Measurements from ENCODE around the gene SIRPA. TPM values are rescaled to one million over a fixed set of nuclear protein-coding genes. Genes with fewer than 3 reads are reported as not detected.

Gene SIRPA
- total and polyA plus RNA-seq, 10 of the 15 experiments (the other 5 are each of a cell fraction or from before 2014, with no cell fraction given) = 1.7 to 13.2 (median 5.0) TPM

GRCh38 chr20:1861996-1862662 is 33.1 kb upstream of the SIRPA start:
- Histone ChIP-seq H3K9ac (ENCODE audit: control insufficient read depth, insufficient read depth, low read length) (no peak overlapping the region), H4K20me1 (ENCODE audit: control insufficient read depth, insufficient read depth) (no peaks in the 10 kb centered on the region), H3K79me2 (ENCODE audit: control insufficient read depth, insufficient read depth, low read length) (no peaks in the 10 kb centered on the region), H3K4me3 (no peak overlapping the region), H3K9me3 (replicated peaks; ENCODE audit: control insufficient read depth, insufficient read depth, low read length) (no peaks in the 10 kb centered on the region), H3K4me1 (ENCODE audit: control insufficient read depth, insufficient read depth, low read length) (peaks cover 4% of the 10 kb centered on the region), H3K27me3 (replicated peaks in 1 of 2; ENCODE audit: control insufficient read depth in 2 of 2, insufficient read depth in 2 of 2, low read length in 1 of 2) (no peaks in the 10 kb centered on the region), H3K36me3 (ENCODE audit: control insufficient read depth in 2 of 2, insufficient read depth in 2 of 2, low read length in 1 of 2) (no peaks in the 10 kb centered on the region), H3K4me2 (ENCODE audit: control insufficient read depth, insufficient read depth) (no peak overlapping the region), H3K27ac (ENCODE audit: control insufficient read depth, insufficient read depth) (no peak overlapping the region), H2AFZ (ENCODE audit: control insufficient read depth, low read depth, low read length) (no peak overlapping the region)
- ATAC-seq (no peak), DNase-seq (ENCODE audit: low read depth, low spot score) (no peak), FAIRE-seq (no peak)
- in situ Hi-C loops (cut with MboI) = no loop called here
- 37% methylated on average over 8 of the region's 8 CpGs for WGBS (ENCODE audit: insufficient coverage, insufficient replicate concordance, low lambda C conversion rate, missing lambda C conversion rate)
- RAD21 ChIA-PET (ENCODE audit: unreplicated experiment) = no interaction called here
- CTCF ChIA-PET = interaction anchor here (1.4 kb wide), 1 partner anchor 85 kb away, joined by 4 read pairs; no protein-coding TSS in a partner anchor
- BruUV-seq (replicated peaks) = no TSS peak
- SMC1A ChIA-PET (ENCODE audit: uncharacterized antibody, unreplicated experiment) = no interaction called here
- intact Hi-C loops (cut with micrococcal nuclease; ENCODE audit: unreplicated experiment) = no loop called here
- POLR2A ChIA-PET = no interaction called here
- TF ChIP-seq PKNOX1 (IDR thresholded peaks at IDR 0.05) (peak; percentile 46), POLR2A (IDR thresholded peaks at IDR 0.05; ENCODE audit: low read depth, low read length) (no peak), GABPA (IDR thresholded peaks at IDR 0.05; ENCODE audit: low read depth) (no peak), CBX5 (IDR thresholded peaks at IDR 0.05; ENCODE audit: low read depth) (no peak)

GRCh38 chr20:1862663-1863053 is 32.5 kb upstream of the SIRPA start:
- Histone ChIP-seq H3K79me2 (ENCODE audit: control insufficient read depth, insufficient read depth, low read length) (no peaks in the 10 kb centered on the region), H3K4me1 (ENCODE audit: control insufficient read depth, insufficient read depth, low read length) (peaks cover 4% of the 10 kb centered on the region), H2AFZ (ENCODE audit: control insufficient read depth, low read depth, low read length) (no peak overlapping the region), H3K27me3 (replicated peaks in 1 of 2; ENCODE audit: control insufficient read depth in 2 of 2, insufficient read depth in 2 of 2, low read length in 1 of 2) (no peaks in the 10 kb centered on the region), H3K9ac (ENCODE audit: control insufficient read depth, insufficient read depth, low read length) (no peak overlapping the region), H3K36me3 (ENCODE audit: control insufficient read depth in 2 of 2, insufficient read depth in 2 of 2, low read length in 1 of 2) (no peaks in the 10 kb centered on the region), H3K9me3 (replicated peaks; ENCODE audit: control insufficient read depth, insufficient read depth, low read length) (no peaks in the 10 kb centered on the region), H4K20me1 (ENCODE audit: control insufficient read depth, insufficient read depth) (no peaks in the 10 kb centered on the region), H3K27ac (ENCODE audit: control insufficient read depth, insufficient read depth) (no peak overlapping the region), H3K4me2 (ENCODE audit: control insufficient read depth, insufficient read depth) (no peak overlapping the region), H3K4me3 (no peak overlapping the region)
- in situ Hi-C loops (cut with MboI) = no loop called here
- POLR2A ChIA-PET = no interaction called here
- BruUV-seq (replicated peaks) = no TSS peak
- no peak for FAIRE-seq
- intact Hi-C loops (cut with micrococcal nuclease; ENCODE audit: unreplicated experiment) = no loop called here
- WGBS (ENCODE audit: insufficient coverage, insufficient replicate concordance, low lambda C conversion rate, missing lambda C conversion rate) = 55% methylated on average over 4 of the region's 4 CpGs
- no peak for DNase-seq (ENCODE audit: low read depth, low spot score)
- CTCF ChIA-PET = no interaction called here
- SMC1A ChIA-PET (ENCODE audit: uncharacterized antibody, unreplicated experiment) = no interaction called here
- RAD21 ChIA-PET (ENCODE audit: unreplicated experiment) = no interaction called here
- no peak for ATAC-seq
- TF ChIP-seq NBN (IDR thresholded peaks at IDR 0.05) (no peak), HCFC1 (IDR thresholded peaks at IDR 0.05; ENCODE audit: low read length) (no peak), PAX5 (IDR thresholded peaks at IDR 0.05; ENCODE audit: borderline replicate concordance, low read depth, low read length) (no peak), CREM (IDR thresholded peaks at IDR 0.05; ENCODE audit: low read depth) (no peak), NFYB (IDR thresholded peaks at IDR 0.05; ENCODE audit: insufficient read depth, low read depth, low read length) (no peak), HSF1 (IDR thresholded peaks at IDR 0.05; ENCODE audit: low read depth, low read length) (no peak), IRF5 (IDR thresholded peaks at IDR 0.05; ENCODE audit: borderline replicate concordance) (no peak), TARDBP (IDR thresholded peaks at IDR 0.05; ENCODE audit: borderline replicate concordance) (no peak), ATF7 (IDR thresholded peaks at IDR 0.05; ENCODE audit: low read depth) (no peak), ATF3 (IDR thresholded peaks at IDR 0.05; ENCODE audit: borderline replicate concordance, extremely low read depth, low read depth, low read length) (no peak), MYB (IDR thresholded peaks at IDR 0.05; ENCODE audit: borderline replicate concordance, low read depth, low read length) (no peak), IKZF1 (conservative IDR thresholded peaks at IDR 0.05) (no peak)

Measured in GM12878 (cell line).